GM23338 (cell line): ENCODE data around the gene NCBP3. TPM values are rescaled to one million over a fixed set of nuclear protein-coding genes. Genes with fewer than 3 reads are reported as not detected.

ENCODE experiments used
- ATAC-seq: fragments of 200-7000 bp; cut with Tn5 transposase; 3 replicates; pipeline ENCODE4 v1.9.1; 2020
- DNase-seq: peaks from one replicate; pipeline ENCODE4 v3.0.0-alpha.2; 2015; ENCODE audit warnings: low spot score
- H2AFZ ChIP-seq: fragments of 200-600 bp; sonication (generic); 2 replicates; pipeline ENCODE4 v1.8.0; 2016; ENCODE audit warnings: antibody characterized with exemption, mild to moderate bottlenecking, moderate library complexity
- H3F3A ChIP-seq: fragments of 200-600 bp; sonication (generic); replicated peaks from 2 replicates; pipeline ENCODE4 v1.8.0; 2017; ENCODE audit warnings: antibody characterized with exemption, mixed run types, low read depth
- H3K27ac ChIP-seq: fragments of 200-600 bp; sonication (generic); 2 replicates; pipeline ENCODE4 v1.6.1; 2016; ENCODE audit warnings: low read depth
- H3K27me3 ChIP-seq: fragments of 200-600 bp; sonication (generic); 2 replicates; pipeline ENCODE4 v1.8.0; 2016; ENCODE audit warnings: mild to moderate bottlenecking, mixed run types, moderate library complexity; ENCODE audit not compliant: insufficient read depth
- H3K36me3 ChIP-seq: fragments of 200-600 bp; sonication (generic); 2 replicates; pipeline ENCODE4 v1.8.0; 2016; ENCODE audit warnings: mild to moderate bottlenecking; ENCODE audit not compliant: insufficient read depth
- H3K4me1 ChIP-seq: fragments of 200-600 bp; sonication (generic); 2 replicates; pipeline ENCODE4 v1.8.0; 2016; ENCODE audit warnings: mild to moderate bottlenecking, moderate library complexity; ENCODE audit not compliant: insufficient read depth
- H3K4me2 ChIP-seq: fragments of 200-600 bp; sonication (generic); 2 replicates; pipeline ENCODE4 v1.7.1; 2017; ENCODE audit warnings: mixed run types
- H3K4me3 ChIP-seq: fragments of 200-600 bp; sonication (generic); 2 replicates; pipeline ENCODE4 v1.6.1; 2016; ENCODE audit warnings: mixed run types
- H3K79me2 ChIP-seq: fragments of 200-600 bp; sonication (generic); replicated peaks from 2 replicates; pipeline ENCODE4 v1.8.0; 2017; ENCODE audit warnings: mild to moderate bottlenecking; ENCODE audit not compliant: insufficient read depth
- H3K9me2 ChIP-seq: fragments of 200-600 bp; sonication (generic); 2 replicates; pipeline ENCODE4 v1.8.0; 2017; ENCODE audit not compliant: insufficient read depth
- H4K20me1 ChIP-seq: fragments of 200-600 bp; sonication (generic); replicated peaks from 2 replicates; pipeline ENCODE4 v1.8.0; 2017; ENCODE audit warnings: mild to moderate bottlenecking; ENCODE audit not compliant: insufficient read depth
- H3K27ac Mint-ChIP-seq: 2 replicates; pipeline ENCODE4 v1.8.0; 2020; ENCODE audit warnings: inconsistent platforms, mild to moderate bottlenecking, moderate library complexity, mixed read lengths
- H3K27me3 Mint-ChIP-seq: 3 replicates; pipeline ENCODE4 v1.8.0; 2022; ENCODE audit warnings: low read depth, mild to moderate bottlenecking, moderate library complexity, mixed read lengths, inconsistent platforms; ENCODE audit not compliant: insufficient read depth, poor library complexity
- H3K36me3 Mint-ChIP-seq: 3 replicates; pipeline ENCODE4 v1.8.0; 2021; ENCODE audit warnings: low read depth, mild to moderate bottlenecking, inconsistent platforms, moderate library complexity, mixed read lengths
- H3K4me1 Mint-ChIP-seq: 3 replicates; pipeline ENCODE4 v1.8.0; 2020; ENCODE audit warnings: mild to moderate bottlenecking, inconsistent platforms, mixed read lengths
- H3K4me3 Mint-ChIP-seq: 3 replicates; pipeline ENCODE4 v1.8.0; 2021; ENCODE audit warnings: moderate library complexity, mild to moderate bottlenecking, inconsistent platforms, mixed read lengths
- H3K9me3 Mint-ChIP-seq: 3 replicates; pipeline ENCODE4 v1.8.0; 2020; ENCODE audit warnings: moderate library complexity, mild to moderate bottlenecking, inconsistent platforms, mixed read lengths
- ETS1 ChIP-seq: IDR thresholded peaks from 2 replicates; pipeline ENCODE4 v1.6.1; 2016; ENCODE audit warnings: antibody characterized with exemption
- EZH2 ChIP-seq: fragments of 200-600 bp; sonication (generic); IDR thresholded peaks from one replicate; pipeline ENCODE4 v1.8.0; 2017; ENCODE audit warnings: antibody characterized with exemption, mild to moderate bottlenecking, low read depth; ENCODE audit not compliant: unreplicated experiment
- JUNB ChIP-seq: IDR thresholded peaks from one replicate; pipeline ENCODE4 v1.6.1; 2016; ENCODE audit warnings: antibody characterized with exemption; ENCODE audit not compliant: unreplicated experiment
- NANOG ChIP-seq: IDR thresholded peaks from 2 replicates; pipeline ENCODE4 v1.6.1; 2016; ENCODE audit warnings: antibody characterized with exemption, borderline replicate concordance
- POLR2AphosphoS5 ChIP-seq: IDR thresholded peaks from 2 replicates; pipeline ENCODE4 v1.6.1; 2016; ENCODE audit warnings: antibody characterized with exemption, low read depth
- STAT1 ChIP-seq: IDR thresholded peaks from one replicate; pipeline ENCODE4 v1.6.1; 2016; ENCODE audit warnings: antibody characterized with exemption; ENCODE audit not compliant: unreplicated experiment
- ZNF331 ChIP-seq: fragments of 250-450 bp; sonication (Bioruptor Pico); IDR thresholded peaks from 2 replicates; pipeline ENCODE4 v1.5.0; 2020; ENCODE audit warnings: low read depth, mild to moderate bottlenecking, moderate library complexity
- polyA plus RNA-seq: library from polyadenylated mRNA; unstranded; fragments of >200 nt; fragmentation: Nextera tagmentation; extraction: Ambion mirVana; gene quantifications from 2 replicates; pipeline ENCODE4 v1.2.1, GENCODE V29; 2016
- total RNA-seq: library from RNA; depleted of rRNA; stranded (reverse); fragments of >200 nt; shearing (Covaris generic); gene quantifications from 2 replicates; pipeline ENCODE4 v1.2.3, GENCODE V29; 2014

The NCBP3 gene
- total and polyA plus RNA-seq, 2 experiments from 2014 or later, result 35.5 to 42.8 TPM

- peak; percentile 92 for TF ChIP-seq ZNF331 (CRISPR knock-in tag)
- TF ChIP-seq JUNB, result no peak
- no peaks in the 10 kb centered on the region for H3K4me1 Mint-ChIP-seq
- H3K36me3 Mint-ChIP-seq, result peaks cover 14% of the 10 kb centered on the region
- H3K27ac ChIP-seq, result no peak overlapping the region
- no peak overlapping the region for H3K27ac Mint-ChIP-seq
- no peaks in the 10 kb centered on the region for H3K79me2 ChIP-seq
- H2AFZ ChIP-seq, result no peak overlapping the region
- no peaks in the 10 kb centered on the region for H3K9me2 ChIP-seq
- no peak overlapping the region for H3K4me2 ChIP-seq
- H3K27me3 Mint-ChIP-seq, result peaks cover 9% of the 10 kb centered on the region
- no peak overlapping the region for H3K4me3 ChIP-seq
- no peaks in the 10 kb centered on the region for H3K36me3 ChIP-seq
- no peaks in the 10 kb centered on the region for H3K27me3 ChIP-seq
- H3K4me1 ChIP-seq, result peaks cover 6% of the 10 kb centered on the region; the same call in 1 of the 2 replicates
- DNase-seq, result no peak
- no peak overlapping the region for H3K4me3 Mint-ChIP-seq
- H3F3A ChIP-seq, result no peaks in the 10 kb centered on the region
- ATAC-seq, result no peak
- peaks cover 14% of the 10 kb centered on the region for H3K9me3 Mint-ChIP-seq
- H4K20me1 ChIP-seq, result no peaks in the 10 kb centered on the region
These were observed 86.3 kb downstream of the NCBP3 start for GRCh38 chr17:3759597-3760216.

- H3K9me2 ChIP-seq, result no peaks in the 10 kb centered on the region
- DNase-seq (no peak), ATAC-seq (no peak)
- TF ChIP-seq STAT1, result no peak
- no peak for TF ChIP-seq ZNF331 (CRISPR knock-in tag)
- no peak for TF ChIP-seq POLR2AphosphoS5
- no peak for TF ChIP-seq NANOG
- no peak for TF ChIP-seq ETS1
- TF ChIP-seq EZH2, result no peak
- H3K4me3 ChIP-seq, result peak overlapping the region; percentile 79
- no peaks in the 10 kb centered on the region for H4K20me1 ChIP-seq
- H3K27ac Mint-ChIP-seq, result peak overlapping the region; percentile 75
- H3K27me3 ChIP-seq, result no peaks in the 10 kb centered on the region
- H3K36me3 Mint-ChIP-seq, result peaks cover 12% of the 10 kb centered on the region
- H3K9me3 Mint-ChIP-seq, result peaks cover 11% of the 10 kb centered on the region
- peak overlapping the region; percentile 81; the same call in 1 of the 2 replicates for H3K27ac ChIP-seq
- H2AFZ ChIP-seq, result peak overlapping the region; percentile 87
- no peaks in the 10 kb centered on the region for H3F3A ChIP-seq
- H3K36me3 ChIP-seq, result no peaks in the 10 kb centered on the region
- peaks cover 6% of the 10 kb centered on the region; the same call in 1 of the 2 replicates for H3K4me1 ChIP-seq
- peak overlapping the region; percentile 86 for H3K4me2 ChIP-seq
- peaks cover 10% of the 10 kb centered on the region for H3K4me1 Mint-ChIP-seq
- peaks cover 14% of the 10 kb centered on the region for H3K27me3 Mint-ChIP-seq
- H3K4me3 Mint-ChIP-seq, result peak overlapping the region; percentile 70
- H3K79me2 ChIP-seq, result no peaks in the 10 kb centered on the region
These were observed 90.6 kb downstream of the NCBP3 start for GRCh38 chr17:3755335-3756030.
